GM12872 (cell line): ENCODE results near the gene NXPH3.

ENCODE experiments used
- CTCF ChIP-seq: IDR thresholded peaks from 3 replicates; pipeline ENCODE4 v1.5.1; 2011; ENCODE audit warnings: low read depth, mild to moderate bottlenecking, low read length, moderate library complexity; ENCODE audit not compliant: insufficient read depth

NXPH3 gene

GRCh38 chr17:49585422-49586027 lies 9.9 kb downstream of the NXPH3 start:
- TF ChIP-seq CTCF = peak; percentile 39

- no peak for TF ChIP-seq CTCF
These were observed 11.8 kb downstream of the NXPH3 start for GRCh38 chr17:49587366-49588073.

GRCh38 chr17:49588312-49588711 lies 12.6 kb downstream of the NXPH3 start:
- no peak for TF ChIP-seq CTCF

- no peak for TF ChIP-seq CTCF
These were observed 13.3 kb downstream of the NXPH3 start for GRCh38 chr17:49588726-49589576.

- TF ChIP-seq CTCF = no peak
These were observed 13.9 kb downstream of the NXPH3 start for GRCh38 chr17:49589577-49589927.

- no peak for TF ChIP-seq CTCF
These were observed 15.2 kb downstream of the NXPH3 start for GRCh38 chr17:49590874-49591273.

- no peak for TF ChIP-seq CTCF
These were observed 16.6 kb downstream of the NXPH3 start for GRCh38 chr17:49592263-49592662.
